BLaER1 treated with 17β-estradiol and CSF1 and Interleukin-3, amounts not matched to agents 10 nM and 100 nM (cell line): ENCODE measurements around the gene CNGA1.
"Not testable (repeated sequence)": the region's sequence is repeated elsewhere in the genome, so short reads cannot be mapped to it uniquely, and the experiment has no call there.

Experiments
- H3K27ac ChIP-seq, 11 experiments: shearing (Covaris generic); formaldehyde crosslinking; 2 replicates each; pipeline ENCODE4 v1.8.1; 2022
- H3K27me3 ChIP-seq, 11 experiments: shearing (Covaris generic); formaldehyde crosslinking; 2 replicates each; pipeline ENCODE4 v1.8.1; 2022
- H3K36me3 ChIP-seq, 11 experiments: shearing (Covaris generic); formaldehyde crosslinking; 2 replicates each; pipeline ENCODE4 v1.8.1; 2022
- H3K4me1 ChIP-seq, 10 experiments: shearing (Covaris generic); formaldehyde crosslinking; 2 replicates each; pipeline ENCODE4 v1.8.1; 2022
- H3K4me2 ChIP-seq, 11 experiments: shearing (Covaris generic); formaldehyde crosslinking; 2 replicates each; pipeline ENCODE4 v1.8.1; 2022
- H3K4me3 ChIP-seq, 10 experiments: shearing (Covaris generic); formaldehyde crosslinking; 2 replicates each; pipeline ENCODE4 v1.8.1; 2022
- H3K9ac ChIP-seq, 11 experiments: shearing (Covaris generic); formaldehyde crosslinking; 2 replicates each; pipeline ENCODE4 v1.8.1; 2022
- H3K9me3 ChIP-seq, 11 experiments: shearing (Covaris generic); formaldehyde crosslinking; replicated peaks in 1 of 11; 2 replicates each; pipeline ENCODE4 v1.8.1; 2022
- H4K20me1 ChIP-seq, 11 experiments: shearing (Covaris generic); formaldehyde crosslinking; 2 replicates each; pipeline ENCODE4 v1.8.1; 2022
- Cebpa-rat ChIP-seq, 11 experiments: shearing (Covaris generic); IDR thresholded peaks; 2 replicates each; pipeline ENCODE4 v1.8.1; 2022

The CNGA1 gene

GRCh38 chr4:47930971-47931804 is 85.3 kb downstream of the CNGA1 start:
- no peak for TF ChIP-seq Cebpa-rat (IDR thresholded peaks at IDR 0.05)
- Histone ChIP-seq H3K9ac (no peak overlapping the region), H3K36me3 (0 out of 22 replicates have a peak, but pooled peaks cover 0 to 4% (median 0%) of the 10 kb centered on the region in 11 experiments), H3K27ac (no peak overlapping the region), H4K20me1 (no peaks in the 10 kb centered on the region), H3K27me3 (no peaks in the 10 kb centered on the region), H3K4me2 (peak overlapping the region; percentile 4 to 57 (median 35); a peak in 19 of 22 replicates), H3K4me3 (no peak overlapping the region), H3K4me1 (peaks cover 8 to 22% (median 11%) of the 10 kb centered on the region in 10 experiments), H3K9me3 (peaks cover 7 to 19% (median 10%) of the 10 kb centered on the region in 11 experiments; a peak in 20 of 22 replicates)

DNA sequence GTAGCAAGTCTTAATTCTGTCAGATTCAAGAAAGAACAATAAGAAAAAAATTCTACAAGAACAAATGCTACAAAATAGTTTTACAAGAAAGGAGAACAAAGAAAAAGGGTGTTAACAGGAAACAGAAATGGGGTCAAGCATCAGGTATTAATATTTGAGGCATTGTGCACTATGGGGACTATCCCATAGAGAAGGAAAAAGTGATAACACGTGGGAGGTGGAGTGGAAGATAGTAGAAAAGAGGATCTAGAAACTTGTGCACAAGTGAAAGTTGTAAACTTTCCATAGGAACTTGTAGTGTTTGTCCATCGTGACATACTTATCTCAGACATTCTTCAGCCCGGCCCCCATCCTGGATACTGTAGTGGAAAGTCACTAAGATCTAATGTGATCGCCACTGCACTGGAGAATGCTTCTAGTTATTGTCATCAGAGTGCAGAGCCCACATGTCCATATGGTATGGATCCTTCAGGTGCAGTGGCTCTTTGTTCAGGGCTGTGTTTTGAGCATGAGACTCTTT is 86.7 kb downstream of the CNGA1 start:
- H4K20me1 ChIP-seq, result no peaks in the 10 kb centered on the region
- H3K9ac ChIP-seq, result no peak overlapping the region
- 0 out of 22 replicates have a peak, but pooled peaks cover 0 to 4% (median 0%) of the 10 kb centered on the region in 11 experiments for H3K36me3 ChIP-seq
- H3K9me3 ChIP-seq, result peaks cover 7 to 33% (median 10%) of the 10 kb centered on the region in 11 experiments; a peak in 20 of 22 replicates
- no peak overlapping the region for H3K27ac ChIP-seq
- peaks cover 8 to 22% (median 11%) of the 10 kb centered on the region in 10 experiments for H3K4me1 ChIP-seq
- H3K4me3 ChIP-seq, result no peak overlapping the region
- TF ChIP-seq Cebpa-rat (IDR thresholded peaks at IDR 0.05), result no peak
- H3K4me2 ChIP-seq, result peak overlapping the region in 4 of 11 experiments; percentile 15 to 60 (median 21); a peak in 5 of 22 replicates
- H3K27me3 ChIP-seq, result no peaks in the 10 kb centered on the region

GRCh38 chr4:47926667-47927258 is 89.7 kb downstream of the CNGA1 start:
- no peaks in the 10 kb centered on the region for H3K27me3 ChIP-seq
- H3K9ac ChIP-seq, result no peak overlapping the region
- no peaks in the 10 kb centered on the region for H3K36me3 ChIP-seq
- peaks cover 0 to 5% (median 0%) of the 10 kb centered on the region in 11 experiments; a peak in 1 of 22 replicates for H4K20me1 ChIP-seq
- peaks cover 8 to 37% (median 11%) of the 10 kb centered on the region in 10 experiments for H3K4me1 ChIP-seq
- TF ChIP-seq Cebpa-rat (IDR thresholded peaks at IDR 0.05), result no peak
- no peak overlapping the region for H3K27ac ChIP-seq
- no peak overlapping the region for H3K4me2 ChIP-seq
- no peak overlapping the region for H3K4me3 ChIP-seq
- H3K9me3 ChIP-seq, result peaks cover 0 to 52% (median 16%) of the 10 kb centered on the region in 11 experiments; a peak in 15 of 22 replicates

DNA sequence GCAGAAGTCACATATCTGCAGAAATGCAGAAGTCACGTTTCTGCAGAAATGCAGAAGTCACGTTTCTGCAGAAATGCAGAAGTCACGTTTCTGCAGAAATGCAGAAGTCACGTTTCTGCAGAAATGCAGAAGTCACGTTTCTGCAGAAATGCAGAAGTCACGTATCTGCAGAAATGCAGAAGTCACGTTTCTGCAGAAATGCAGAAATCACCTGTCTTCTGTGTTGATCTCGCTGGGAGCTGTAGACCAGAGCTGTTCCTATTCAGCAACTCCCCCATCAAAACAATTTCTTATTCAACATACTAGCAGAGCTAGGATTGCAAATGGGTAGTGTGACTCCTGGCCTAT is 93.2 kb downstream of the CNGA1 start:
- H3K4me3 ChIP-seq, H3K36me3 ChIP-seq, H3K27me3 ChIP-seq, H3K9ac ChIP-seq, H4K20me1 ChIP-seq, H3K4me2 ChIP-seq: not testable (repeated sequence)
- Histone ChIP-seq H3K4me1 (peaks cover 0 to 16% (median 0%) of the 10 kb centered on the region in 10 experiments; a peak in 6 of 20 replicates), H3K9me3 (peaks cover 5 to 69% (median 23%) of the 10 kb centered on the region in 11 experiments; a peak in 21 of 22 replicates), H3K27ac (peak overlapping the region in 4 of 11 experiments; percentile 15 to 56 (median 46); a peak in 5 of 22 replicates)

- H3K4me1 ChIP-seq, result peaks cover 0 to 16% (median 0%) of the 10 kb centered on the region in 10 experiments; a peak in 6 of 20 replicates
- peak overlapping the region in 3 of 11 experiments; percentile 12 to 56 (median 54); a peak in 5 of 22 replicates for H3K27ac ChIP-seq
- not testable (repeated sequence) for H3K9ac ChIP-seq, H3K36me3 ChIP-seq, H3K4me3 ChIP-seq, H3K27me3 ChIP-seq, H4K20me1 ChIP-seq
- H3K9me3 ChIP-seq, result peaks cover 9 to 75% (median 29%) of the 10 kb centered on the region in 11 experiments; a peak in 21 of 22 replicates
- 0 out of 22 replicates have a peak overlapping the region, but pooled peaks of 1 of the 11 experiments have one; percentile 11 for H3K4me2 ChIP-seq
Measured at GRCh38 chr4:47922436-47923260, 93.8 kb downstream of the CNGA1 start.

DNA sequence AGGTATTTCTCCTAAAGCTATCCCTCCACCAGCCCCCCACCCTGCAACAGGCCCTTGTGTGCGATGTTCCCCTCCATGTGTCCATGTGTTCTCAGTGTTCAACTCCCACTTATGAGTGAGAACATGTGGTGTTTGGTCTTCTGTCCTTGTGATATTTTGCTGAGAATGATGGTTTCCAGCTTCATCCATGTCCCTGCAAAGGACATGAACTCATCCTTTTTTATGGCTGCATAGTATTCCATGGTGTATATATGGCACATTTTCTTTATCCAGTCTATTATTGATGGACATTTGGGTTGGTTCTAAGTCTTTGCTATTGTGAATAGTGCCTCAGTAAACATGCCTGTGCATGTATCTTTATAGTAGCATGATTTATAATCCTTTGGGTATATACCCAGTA is 99.3 kb downstream of the CNGA1 start:
- H3K9ac ChIP-seq, H4K20me1 ChIP-seq, H3K27ac ChIP-seq, H3K4me2 ChIP-seq, H3K4me3 ChIP-seq, H3K36me3 ChIP-seq, H3K27me3 ChIP-seq: not testable (repeated sequence)
- peaks cover 19 to 27% (median 23%) of the 10 kb centered on the region in 10 experiments for H3K4me1 ChIP-seq
- peaks cover 9 to 29% (median 15%) of the 10 kb centered on the region in 11 experiments; a peak in 21 of 22 replicates for H3K9me3 ChIP-seq

- no peak for TF ChIP-seq Cebpa-rat (IDR thresholded peaks at IDR 0.05)
- peak overlapping the region in 2 of 11 experiments; percentile 7 to 63; a peak in 3 of 22 replicates for H3K27ac ChIP-seq
- H3K9ac ChIP-seq, result peak overlapping the region in 1 of 11 experiments; percentile 66; a peak in 1 of 22 replicates
- H3K9me3 ChIP-seq, result peaks cover 9 to 23% (median 15%) of the 10 kb centered on the region in 11 experiments; a peak in 21 of 22 replicates
- H3K36me3 ChIP-seq, result peaks cover 1 to 13% (median 5%) of the 10 kb centered on the region in 11 experiments; a peak in 16 of 22 replicates
- H3K4me2 ChIP-seq, result peak overlapping the region; percentile 66 to 88 (median 75)
- H4K20me1 ChIP-seq, result no peaks in the 10 kb centered on the region
- H3K4me1 ChIP-seq, result peaks cover 24 to 41% (median 34%) of the 10 kb centered on the region in 10 experiments
- H3K27me3 ChIP-seq, result no peaks in the 10 kb centered on the region
- H3K4me3 ChIP-seq, result peak overlapping the region in 2 of 10 experiments; percentile 77 to 96; a peak in 3 of 20 replicates
Measured at GRCh38 chr4:47915378-47915777, 101.1 kb downstream of the CNGA1 start.

- Histone ChIP-seq H4K20me1 (no peaks in the 10 kb centered on the region), H3K27ac (peak overlapping the region in 7 of 11 experiments; percentile 1 to 63 (median 32); a peak in 9 of 22 replicates), H3K4me2 (peak overlapping the region; percentile 66 to 88 (median 75)), H3K4me3 (peak overlapping the region; percentile 77 to 98 (median 93)), H3K9ac (peak overlapping the region in 9 of 11 experiments; percentile 18 to 66 (median 56); a peak in 13 of 22 replicates), H3K27me3 (no peaks in the 10 kb centered on the region), H3K36me3 (peaks cover 6 to 18% (median 10%) of the 10 kb centered on the region in 11 experiments; a peak in 18 of 22 replicates), H3K9me3 (peaks cover 9 to 23% (median 15%) of the 10 kb centered on the region in 11 experiments; a peak in 21 of 22 replicates), H3K4me1 (peaks cover 24 to 41% (median 34%) of the 10 kb centered on the region in 10 experiments)
- TF ChIP-seq Cebpa-rat (IDR thresholded peaks at IDR 0.05), result no peak
Measured at GRCh38 chr4:47914926-47915237, 101.6 kb downstream of the CNGA1 start.
